ENCODE measurements around the gene DPT.

GRCh38 chr1:168726719-168727118, 2.3 kb downstream of the DPT start:
- TF ChIP-seq POLR2A (IDR thresholded peaks at IDR 0.05; ENCODE audit: low read length), result no peak
- no peak for TF ChIP-seq GATA1 (IDR thresholded peaks at IDR 0.05; ENCODE audit: low read depth, low read length)
